SK-N-SH (cell line): ENCODE results near the gene BTNL2.

ENCODE experiments used
- EZH2phosphoT487 ChIP-seq: fragments of 200-600 bp; sonication (generic); IDR thresholded peaks from 2 replicates; pipeline ENCODE4 v1.6.1; 2017; ENCODE audit warnings: low read depth, mixed run types, mild to moderate bottlenecking, antibody characterized with exemption, moderate library complexity, borderline replicate concordance
- FOSL2 ChIP-seq: IDR thresholded peaks from 2 replicates; pipeline ENCODE4 v1.4.0; 2012; ENCODE audit warnings: low read depth, mild to moderate bottlenecking, moderate library complexity, borderline replicate concordance
- FOXM1 ChIP-seq: IDR thresholded peaks from 2 replicates; pipeline ENCODE4 v1.4.0; 2012; ENCODE audit warnings: low read depth, mild to moderate bottlenecking
- GABPA ChIP-seq: IDR thresholded peaks from 2 replicates; pipeline ENCODE4 v1.4.0; 2012; ENCODE audit warnings: low read depth, mild to moderate bottlenecking
- POLR2AphosphoS5 ChIP-seq: IDR thresholded peaks from 2 replicates; pipeline ENCODE4 v1.6.1; 2012; ENCODE audit warnings: low read depth, low read length
- RAD21 ChIP-seq: IDR thresholded peaks from 2 replicates; pipeline ENCODE4 v1.6.1; 2012; ENCODE audit warnings: mild to moderate bottlenecking, low read length
- RCOR1 ChIP-seq: fragments of 150-350 bp; IDR thresholded peaks from 2 replicates; pipeline ENCODE4 v1.6.1; 2017; ENCODE audit warnings: antibody characterized with exemption, low read length
- TAF1 ChIP-seq: IDR thresholded peaks from 2 replicates; pipeline ENCODE4 v1.6.1; 2012; ENCODE audit warnings: low read depth, mild to moderate bottlenecking, low read length, moderate library complexity, borderline replicate concordance
- TF ChIP-seq, protein P1 (sequence below): fragments of 200-600 bp; sonication (generic); IDR thresholded peaks from 2 replicates; pipeline ENCODE4 v1.6.1; 2017; ENCODE audit warnings: antibody characterized with exemption, mild to moderate bottlenecking, moderate library complexity
- TF ChIP-seq, protein P2 (sequence below): IDR thresholded peaks from 2 replicates; pipeline ENCODE4 v1.4.0; 2012; ENCODE audit warnings: low read depth, borderline replicate concordance
- TF ChIP-seq, protein P3 (sequence below): IDR thresholded peaks from 2 replicates; pipeline ENCODE4 v1.6.1; 2012; ENCODE audit warnings: mild to moderate bottlenecking, low read depth, low read length, moderate library complexity

DNA sequence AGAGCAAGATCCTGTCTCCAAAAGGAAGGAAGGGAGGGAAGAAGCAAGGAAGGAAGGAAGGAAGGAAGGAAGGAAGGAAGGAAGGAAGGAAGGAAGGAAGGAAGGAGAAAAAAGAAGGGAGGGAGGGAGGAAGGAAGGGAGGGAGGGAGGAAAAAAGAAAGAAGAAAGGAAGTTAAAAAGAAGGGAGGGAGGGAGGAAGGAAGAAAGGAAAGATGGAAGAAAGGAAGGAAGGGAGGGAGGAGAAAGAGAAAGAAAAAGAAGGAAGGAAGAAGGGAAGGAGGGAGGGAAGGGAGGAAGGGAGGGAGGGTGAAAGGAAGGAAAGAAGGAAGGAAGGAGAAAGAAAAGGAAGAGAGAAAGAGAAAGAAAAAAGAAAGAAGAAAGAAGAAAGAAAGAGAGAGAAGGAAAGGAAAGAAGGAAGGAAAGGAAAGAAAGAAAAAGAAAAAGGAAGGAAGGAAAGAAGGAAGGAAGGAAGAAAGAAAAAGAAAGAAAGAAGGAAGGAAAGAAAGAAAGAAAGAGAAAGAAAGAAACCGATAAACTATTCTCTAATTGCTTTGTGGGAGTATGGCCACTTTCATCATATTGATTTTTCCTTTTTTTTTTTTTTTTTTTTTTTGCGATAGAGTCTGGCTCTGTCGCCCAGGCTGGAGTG is 42.2 kb upstream of the BTNL2 start:
- no peak for TF ChIP-seq FOSL2
- TF ChIP-seq FOXM1 = no peak
- TF ChIP-seq RCOR1 = no peak
- TF ChIP-seq RAD21 = no peak
- TF ChIP-seq, protein P1, sequence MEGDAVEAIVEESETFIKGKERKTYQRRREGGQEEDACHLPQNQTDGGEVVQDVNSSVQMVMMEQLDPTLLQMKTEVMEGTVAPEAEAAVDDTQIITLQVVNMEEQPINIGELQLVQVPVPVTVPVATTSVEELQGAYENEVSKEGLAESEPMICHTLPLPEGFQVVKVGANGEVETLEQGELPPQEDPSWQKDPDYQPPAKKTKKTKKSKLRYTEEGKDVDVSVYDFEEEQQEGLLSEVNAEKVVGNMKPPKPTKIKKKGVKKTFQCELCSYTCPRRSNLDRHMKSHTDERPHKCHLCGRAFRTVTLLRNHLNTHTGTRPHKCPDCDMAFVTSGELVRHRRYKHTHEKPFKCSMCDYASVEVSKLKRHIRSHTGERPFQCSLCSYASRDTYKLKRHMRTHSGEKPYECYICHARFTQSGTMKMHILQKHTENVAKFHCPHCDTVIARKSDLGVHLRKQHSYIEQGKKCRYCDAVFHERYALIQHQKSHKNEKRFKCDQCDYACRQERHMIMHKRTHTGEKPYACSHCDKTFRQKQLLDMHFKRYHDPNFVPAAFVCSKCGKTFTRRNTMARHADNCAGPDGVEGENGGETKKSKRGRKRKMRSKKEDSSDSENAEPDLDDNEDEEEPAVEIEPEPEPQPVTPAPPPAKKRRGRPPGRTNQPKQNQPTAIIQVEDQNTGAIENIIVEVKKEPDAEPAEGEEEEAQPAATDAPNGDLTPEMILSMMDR = no peak
- TF ChIP-seq, protein P2, sequence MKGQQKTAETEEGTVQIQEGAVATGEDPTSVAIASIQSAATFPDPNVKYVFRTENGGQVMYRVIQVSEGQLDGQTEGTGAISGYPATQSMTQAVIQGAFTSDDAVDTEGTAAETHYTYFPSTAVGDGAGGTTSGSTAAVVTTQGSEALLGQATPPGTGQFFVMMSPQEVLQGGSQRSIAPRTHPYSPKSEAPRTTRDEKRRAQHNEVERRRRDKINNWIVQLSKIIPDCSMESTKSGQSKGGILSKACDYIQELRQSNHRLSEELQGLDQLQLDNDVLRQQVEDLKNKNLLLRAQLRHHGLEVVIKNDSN = no peak
- no peak for TF ChIP-seq POLR2AphosphoS5
- TF ChIP-seq, protein P3, sequence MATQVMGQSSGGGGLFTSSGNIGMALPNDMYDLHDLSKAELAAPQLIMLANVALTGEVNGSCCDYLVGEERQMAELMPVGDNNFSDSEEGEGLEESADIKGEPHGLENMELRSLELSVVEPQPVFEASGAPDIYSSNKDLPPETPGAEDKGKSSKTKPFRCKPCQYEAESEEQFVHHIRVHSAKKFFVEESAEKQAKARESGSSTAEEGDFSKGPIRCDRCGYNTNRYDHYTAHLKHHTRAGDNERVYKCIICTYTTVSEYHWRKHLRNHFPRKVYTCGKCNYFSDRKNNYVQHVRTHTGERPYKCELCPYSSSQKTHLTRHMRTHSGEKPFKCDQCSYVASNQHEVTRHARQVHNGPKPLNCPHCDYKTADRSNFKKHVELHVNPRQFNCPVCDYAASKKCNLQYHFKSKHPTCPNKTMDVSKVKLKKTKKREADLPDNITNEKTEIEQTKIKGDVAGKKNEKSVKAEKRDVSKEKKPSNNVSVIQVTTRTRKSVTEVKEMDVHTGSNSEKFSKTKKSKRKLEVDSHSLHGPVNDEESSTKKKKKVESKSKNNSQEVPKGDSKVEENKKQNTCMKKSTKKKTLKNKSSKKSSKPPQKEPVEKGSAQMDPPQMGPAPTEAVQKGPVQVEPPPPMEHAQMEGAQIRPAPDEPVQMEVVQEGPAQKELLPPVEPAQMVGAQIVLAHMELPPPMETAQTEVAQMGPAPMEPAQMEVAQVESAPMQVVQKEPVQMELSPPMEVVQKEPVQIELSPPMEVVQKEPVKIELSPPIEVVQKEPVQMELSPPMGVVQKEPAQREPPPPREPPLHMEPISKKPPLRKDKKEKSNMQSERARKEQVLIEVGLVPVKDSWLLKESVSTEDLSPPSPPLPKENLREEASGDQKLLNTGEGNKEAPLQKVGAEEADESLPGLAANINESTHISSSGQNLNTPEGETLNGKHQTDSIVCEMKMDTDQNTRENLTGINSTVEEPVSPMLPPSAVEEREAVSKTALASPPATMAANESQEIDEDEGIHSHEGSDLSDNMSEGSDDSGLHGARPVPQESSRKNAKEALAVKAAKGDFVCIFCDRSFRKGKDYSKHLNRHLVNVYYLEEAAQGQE = no peak
- TF ChIP-seq TAF1 = no peak
- no peak for TF ChIP-seq EZH2phosphoT487
- no peak for TF ChIP-seq GABPA
